Mesenchymal stem cell (in vitro differentiated cells and primary cell): ENCODE results near the gene TENM4.

Source experiments
- DNase-seq: peaks from one replicate; pipeline ENCODE4 v3.0.0-alpha.2; 2013
- H2AFZ ChIP-seq: one replicate; pipeline ENCODE4 v1.6.1; 2013; ENCODE audit warnings: low read depth, mild to moderate bottlenecking, control low read depth, inconsistent platforms, low read length, moderate library complexity
- H2AK5ac ChIP-seq: 2 replicates; pipeline ENCODE4 v1.6.1; 2013; ENCODE audit warnings: low read length, moderate library complexity, mild to moderate bottlenecking, inconsistent platforms; ENCODE audit not compliant: severe bottlenecking
- H2BK120ac ChIP-seq: one replicate; pipeline ENCODE4 v1.6.1; 2013; ENCODE audit warnings: low read depth, mild to moderate bottlenecking, inconsistent platforms, low read length, moderate library complexity
- H2BK12ac ChIP-seq, 2 experiments: one replicate each; pipeline ENCODE4 v1.6.1; 2013; ENCODE audit warnings: inconsistent platforms in 2 of 2, low read length in 2 of 2, mild to moderate bottlenecking in 2 of 2, moderate library complexity in 2 of 2, control low read depth in 1 of 2
- H2BK15ac ChIP-seq: one replicate; pipeline ENCODE4 v1.6.1; 2013; ENCODE audit warnings: mild to moderate bottlenecking, low read depth, inconsistent platforms; ENCODE audit not compliant: poor library complexity, severe bottlenecking
- H2BK5ac ChIP-seq: 2 replicates; pipeline ENCODE4 v1.6.1; 2013; ENCODE audit warnings: low read depth, mild to moderate bottlenecking, low read length, control low read depth, inconsistent platforms; ENCODE audit not compliant: poor library complexity, severe bottlenecking
- H3K14ac ChIP-seq, 2 experiments: one replicate each; pipeline ENCODE4 v1.6.1; 2013; ENCODE audit warnings: inconsistent platforms in 2 of 2, low read length in 2 of 2, control low read depth in 1 of 2, mild to moderate bottlenecking in 1 of 2, moderate library complexity in 1 of 2
- H3K18ac ChIP-seq, 2 experiments: one replicate each; pipeline ENCODE4 v1.6.1; 2013; ENCODE audit warnings: inconsistent platforms in 2 of 2, low read length in 2 of 2, control low read depth in 1 of 2, low read depth in 1 of 2, mild to moderate bottlenecking in 1 of 2
- H3K23ac ChIP-seq, 2 experiments: one replicate each; pipeline ENCODE4 v1.6.1; 2013; ENCODE audit warnings: inconsistent platforms in 2 of 2, low read length in 2 of 2, mild to moderate bottlenecking in 2 of 2, moderate library complexity in 2 of 2, control low read depth in 1 of 2
- H3K27ac ChIP-seq: 2 replicates; pipeline ENCODE4 v1.5.1; 2013; ENCODE audit warnings: mild to moderate bottlenecking, moderate library complexity, low read length, control low read depth, inconsistent platforms; ENCODE audit not compliant: poor library complexity, severe bottlenecking
- H3K27me3 ChIP-seq, 2 experiments: 2 replicates each; pipeline versions ENCODE4 v1.6.1 to v1.7.0; 2013; ENCODE audit warnings: low read length in 2 of 2, mild to moderate bottlenecking in 2 of 2, moderate library complexity in 2 of 2, control low read depth in 1 of 2, inconsistent platforms in 1 of 2; ENCODE audit not compliant: control insufficient read depth in 1 of 2, insufficient read depth in 1 of 2
- H3K36me3 ChIP-seq, 2 experiments: 2 replicates each; pipeline versions ENCODE4 v1.6.1 to v1.7.0; 2013; ENCODE audit warnings: low read length in 2 of 2, control low read depth in 1 of 2, inconsistent platforms in 1 of 2, low read depth in 1 of 2, mild to moderate bottlenecking in 1 of 2; ENCODE audit not compliant: insufficient read depth in 2 of 2, control insufficient read depth in 1 of 2
- H3K4ac ChIP-seq, 2 experiments: one replicate each; pipeline ENCODE4 v1.6.1; 2013; ENCODE audit warnings: inconsistent platforms in 2 of 2, low read length in 2 of 2, mild to moderate bottlenecking in 2 of 2, moderate library complexity in 2 of 2, control low read depth in 1 of 2, low read depth in 1 of 2
- H3K4me1 ChIP-seq: 2 replicates; pipeline ENCODE4 v1.6.1; 2013; ENCODE audit warnings: low read depth, low read length, control low read depth; ENCODE audit not compliant: control insufficient read depth, insufficient read depth
- H3K4me2 ChIP-seq: 2 replicates; pipeline ENCODE4 v1.6.1; 2013; ENCODE audit warnings: low read length, mild to moderate bottlenecking, inconsistent platforms; ENCODE audit not compliant: poor library complexity, severe bottlenecking
- H3K4me3 ChIP-seq, 2 experiments: 2 replicates each; pipeline versions ENCODE4 v1.5.1 to v1.7.0; 2013; ENCODE audit warnings: low read length in 2 of 2, mild to moderate bottlenecking in 2 of 2, control low read depth in 1 of 2, low read depth in 1 of 2; ENCODE audit not compliant: insufficient read depth in 1 of 2
- H3K79me1 ChIP-seq: replicated peaks from 2 replicates; pipeline ENCODE4 v1.6.1; 2013; ENCODE audit warnings: mild to moderate bottlenecking, control low read depth, low read length, inconsistent platforms; ENCODE audit not compliant: poor library complexity, severe bottlenecking
- H3K9ac ChIP-seq: 2 replicates; pipeline ENCODE4 v1.7.0; 2013; ENCODE audit warnings: mild to moderate bottlenecking, low read length, moderate library complexity
- H3K9me3 ChIP-seq: 2 replicates; pipeline ENCODE4 v1.7.0; 2013; ENCODE audit warnings: mild to moderate bottlenecking, low read length; ENCODE audit not compliant: control insufficient read depth
- H4K8ac ChIP-seq: one replicate; pipeline ENCODE4 v1.6.1; 2013; ENCODE audit warnings: inconsistent platforms, mild to moderate bottlenecking, low read length, moderate library complexity
- H4K91ac ChIP-seq: one replicate; pipeline ENCODE4 v1.6.1; 2013; ENCODE audit warnings: mild to moderate bottlenecking, low read length, inconsistent platforms
- WGBS: methylation state at CpG from one replicate; pipeline ENCODE4 v1.1.7; 2013; ENCODE audit warnings: mixed read lengths; 5-methylcytosine and 5-hydroxymethylcytosine counted together

Gene TENM4

GRCh38 chr11:79165908-79166307 is 274.9 kb downstream of the TENM4 start:
- H2BK15ac ChIP-seq: no peak overlapping the region
- no peaks in the 10 kb centered on the region for H3K9me3 ChIP-seq
- no peak overlapping the region for H2AFZ ChIP-seq
- H3K18ac ChIP-seq: no peak overlapping the region
- H3K4me2 ChIP-seq: no peak overlapping the region
- H3K14ac ChIP-seq: no peak overlapping the region
- DNase-seq: no peak
- H4K8ac ChIP-seq: no peak overlapping the region
- H3K79me1 ChIP-seq: no peaks in the 10 kb centered on the region
- no peak overlapping the region for H3K4ac ChIP-seq
- no peak overlapping the region for H3K4me3 ChIP-seq
- H3K9ac ChIP-seq: no peak overlapping the region
- no peak overlapping the region for H2BK120ac ChIP-seq
- no peak overlapping the region for H3K23ac ChIP-seq
- 81% methylated on average over 2 of the region's 2 CpGs for WGBS
- no peak overlapping the region for H2BK12ac ChIP-seq
- no peak overlapping the region for H2BK5ac ChIP-seq
- H3K27me3 ChIP-seq: peaks cover 0 to 23% of the 10 kb centered on the region in 2 experiments
- no peak overlapping the region for H3K27ac ChIP-seq
- no peaks in the 10 kb centered on the region for H3K36me3 ChIP-seq
- no peak overlapping the region for H2AK5ac ChIP-seq
- no peaks in the 10 kb centered on the region for H3K4me1 ChIP-seq
- no peak overlapping the region for H4K91ac ChIP-seq

GRCh38 chr11:79160791-79161403 is 279.9 kb downstream of the TENM4 start:
- H2BK15ac ChIP-seq: no peak overlapping the region

DNA sequence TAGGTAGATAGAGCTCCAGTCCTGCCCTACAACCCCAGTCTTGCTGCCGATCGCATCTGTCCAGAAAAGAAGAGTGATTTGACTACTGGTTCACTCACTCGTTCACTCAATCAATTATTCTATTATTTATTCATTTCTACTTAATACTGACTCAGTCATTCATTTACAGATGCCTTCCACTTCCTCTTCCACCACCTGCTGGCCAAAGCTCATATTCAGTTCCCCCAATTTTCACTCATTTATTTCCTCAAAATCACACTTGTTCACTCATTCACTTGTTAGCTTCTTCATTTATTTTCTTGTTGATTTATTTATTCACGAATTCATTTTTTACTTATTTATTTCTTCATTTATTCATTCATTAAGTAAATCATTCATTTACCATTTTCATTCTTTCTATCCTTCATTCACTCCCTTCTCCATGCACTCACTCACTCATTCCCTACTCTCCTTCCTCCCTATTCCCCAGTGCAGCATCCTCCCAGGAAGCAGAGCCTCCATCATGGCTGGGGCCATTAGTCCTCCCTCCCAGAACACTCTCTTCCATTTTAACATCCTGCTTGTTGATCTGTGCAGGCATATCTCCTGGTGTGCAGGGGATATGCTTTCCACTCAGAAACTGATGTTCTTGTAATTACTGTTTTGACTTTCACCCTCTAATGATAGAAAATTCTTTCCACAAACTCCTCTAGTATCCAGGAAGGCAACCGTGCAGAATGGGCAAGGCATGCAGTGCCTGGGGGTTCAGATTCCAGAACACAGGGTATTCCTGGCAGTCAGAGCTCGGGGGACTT is 281.0 kb downstream of the TENM4 start:
- Histone ChIP-seq H2AFZ (no peak overlapping the region), H2BK15ac (no peak overlapping the region), H3K27me3 (no peaks in the 10 kb centered on the region), H2BK120ac (no peak overlapping the region), H3K36me3 (no peaks in the 10 kb centered on the region), H3K9me3 (no peaks in the 10 kb centered on the region), H2AK5ac (peak overlapping the region; percentile 8), H4K91ac (no peak overlapping the region), H3K14ac (no peak overlapping the region), H3K4me2 (no peak overlapping the region), H3K4me3 (no peak overlapping the region), H3K9ac (no peak overlapping the region), H2BK12ac (no peak overlapping the region), H3K23ac (no peak overlapping the region), H3K27ac (no peak overlapping the region), H2BK5ac (no peak overlapping the region), H4K8ac (no peak overlapping the region), H3K4me1 (peaks cover 3% of the 10 kb centered on the region), H3K18ac (no peak overlapping the region), H3K4ac (no peak overlapping the region), H3K79me1 (no peaks in the 10 kb centered on the region)
- no peak for DNase-seq
- WGBS: 81% methylated on average over 6 of the region's 6 CpGs

More at GRCh38 chr11:79160791-79161403, 279.9 kb downstream of the TENM4 start:
- H3K27me3 ChIP-seq: no peaks in the 10 kb centered on the region
- no peak overlapping the region for H3K18ac ChIP-seq
- H2BK12ac ChIP-seq: no peak overlapping the region
- no peak overlapping the region for H4K8ac ChIP-seq
- H2BK5ac ChIP-seq: no peak overlapping the region
- no peak overlapping the region for H2AFZ ChIP-seq
- H3K4me1 ChIP-seq: peaks cover 3% of the 10 kb centered on the region
- no peak overlapping the region for H3K4ac ChIP-seq
- H3K4me3 ChIP-seq: no peak overlapping the region
- H3K36me3 ChIP-seq: no peaks in the 10 kb centered on the region
- H2AK5ac ChIP-seq: no peak overlapping the region
- no peak overlapping the region for H3K4me2 ChIP-seq
- no peak overlapping the region for H3K23ac ChIP-seq
- H3K27ac ChIP-seq: no peak overlapping the region
- H3K9me3 ChIP-seq: no peaks in the 10 kb centered on the region
- no peak overlapping the region for H3K14ac ChIP-seq
- no peaks in the 10 kb centered on the region for H3K79me1 ChIP-seq
- no peak overlapping the region for H4K91ac ChIP-seq
- H3K9ac ChIP-seq: no peak overlapping the region
- peak; percentile 34 for DNase-seq
- H2BK120ac ChIP-seq: no peak overlapping the region
- WGBS: 81% methylated on average over 4 of the region's 5 CpGs

- H3K4me3 ChIP-seq: no peak overlapping the region
- H3K4ac ChIP-seq: no peak overlapping the region
- no peak overlapping the region for H4K91ac ChIP-seq
- H2BK15ac ChIP-seq: no peak overlapping the region
- no peak overlapping the region for H3K23ac ChIP-seq
- H3K79me1 ChIP-seq: no peaks in the 10 kb centered on the region
- H3K9me3 ChIP-seq: no peaks in the 10 kb centered on the region
- H2BK120ac ChIP-seq: no peak overlapping the region
- H3K18ac ChIP-seq: no peak overlapping the region
- peaks cover 0 to 6% of the 10 kb centered on the region in 2 experiments for H3K27me3 ChIP-seq
- H3K27ac ChIP-seq: no peak overlapping the region
- H2BK12ac ChIP-seq: no peak overlapping the region
- H4K8ac ChIP-seq: no peak overlapping the region
- no peak overlapping the region for H3K9ac ChIP-seq
- H3K36me3 ChIP-seq: no peaks in the 10 kb centered on the region
- DNase-seq: no peak
- H2AK5ac ChIP-seq: no peak overlapping the region
- H3K4me2 ChIP-seq: no peak overlapping the region
- 66% methylated on average over 4 of the region's 4 CpGs for WGBS
- no peak overlapping the region for H3K14ac ChIP-seq
- no peak overlapping the region for H2AFZ ChIP-seq
- H3K4me1 ChIP-seq: peaks cover 3% of the 10 kb centered on the region
- H2BK5ac ChIP-seq: no peak overlapping the region
Observed at GRCh38 chr11:79157738-79158137, 283.1 kb downstream of the TENM4 start.
